ENCODE measurements around the gene GNAI2. TPM values are rescaled to one million over a fixed set of nuclear protein-coding genes. Genes with fewer than 3 reads are reported as not detected.
A peak's percentile ranks its signal among the peaks of the same experiment; 100 is the strongest.
"Not testable (repeated sequence)": the region's sequence is repeated elsewhere in the genome, so short reads cannot be mapped to it uniquely, and the experiment has no call there.

GNAI2 gene
- total RNA-seq, 4 donors from 2014 or later, result 69.6 to 322 (median 74.8) TPM

DNA sequence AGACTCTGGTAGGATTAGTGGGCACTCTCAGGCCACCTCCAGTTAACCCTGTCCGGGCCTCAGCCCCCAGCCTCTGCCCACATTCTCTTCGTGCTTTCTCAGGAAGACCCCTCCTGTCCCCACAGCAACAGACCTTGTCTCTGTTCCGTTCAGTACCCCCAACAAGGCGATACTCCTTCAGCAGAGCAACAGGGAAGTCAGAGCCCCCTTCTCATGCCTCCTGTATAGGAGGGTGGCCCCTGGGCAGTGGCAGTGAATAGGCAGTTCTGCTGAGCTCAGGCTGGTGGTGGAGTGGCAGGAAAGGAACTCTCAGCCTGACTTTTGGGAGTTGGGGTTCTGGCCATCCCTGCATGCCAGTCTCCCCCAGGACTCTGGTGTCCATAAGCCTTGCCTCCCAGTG, 33.5 kb downstream of the GNAI2 start:
- TF ChIP-seq EP300 (IDR thresholded peaks at IDR 0.05; ENCODE audit: low read depth) (no peak), POLR2AphosphoS5 (IDR thresholded peaks at IDR 0.05) (no peak), POLR2A (IDR thresholded peaks at IDR 0.05) (no peak)
- TF ChIP-seq, protein P1, sequence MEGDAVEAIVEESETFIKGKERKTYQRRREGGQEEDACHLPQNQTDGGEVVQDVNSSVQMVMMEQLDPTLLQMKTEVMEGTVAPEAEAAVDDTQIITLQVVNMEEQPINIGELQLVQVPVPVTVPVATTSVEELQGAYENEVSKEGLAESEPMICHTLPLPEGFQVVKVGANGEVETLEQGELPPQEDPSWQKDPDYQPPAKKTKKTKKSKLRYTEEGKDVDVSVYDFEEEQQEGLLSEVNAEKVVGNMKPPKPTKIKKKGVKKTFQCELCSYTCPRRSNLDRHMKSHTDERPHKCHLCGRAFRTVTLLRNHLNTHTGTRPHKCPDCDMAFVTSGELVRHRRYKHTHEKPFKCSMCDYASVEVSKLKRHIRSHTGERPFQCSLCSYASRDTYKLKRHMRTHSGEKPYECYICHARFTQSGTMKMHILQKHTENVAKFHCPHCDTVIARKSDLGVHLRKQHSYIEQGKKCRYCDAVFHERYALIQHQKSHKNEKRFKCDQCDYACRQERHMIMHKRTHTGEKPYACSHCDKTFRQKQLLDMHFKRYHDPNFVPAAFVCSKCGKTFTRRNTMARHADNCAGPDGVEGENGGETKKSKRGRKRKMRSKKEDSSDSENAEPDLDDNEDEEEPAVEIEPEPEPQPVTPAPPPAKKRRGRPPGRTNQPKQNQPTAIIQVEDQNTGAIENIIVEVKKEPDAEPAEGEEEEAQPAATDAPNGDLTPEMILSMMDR (IDR thresholded peaks at IDR 0.05), result no peak
- 30% methylated on average over 4 of the region's 4 CpGs; no CpG with 5 or more reads in 1 of the 2 donors for WGBS, 2 donors (ENCODE audit: low coverage in 1 of 2)
- H3K27ac ChIP-seq, result peak overlapping the region; percentile 85 to 96 (median 88)
- H3K4me3 ChIP-seq, result peak overlapping the region in 3 of 4 donors; percentile 31 to 41 (median 32)
- H3K27me3 ChIP-seq, result peaks cover 9% of the 10 kb centered on the region
- in situ Hi-C loops (cut with MboI; ENCODE audit: low pct_ligation_motif_present in 1 of 4, low pct_unique_long_range_greater_than_20kb in 1 of 4, low sequenced_read_pairs in 3 of 4) (no loop called here), intact Hi-C loops (cut with DNase I; ENCODE audit: low total_unique reads) (no loop called here)
- no peak for DNase-seq
- no peaks in the 10 kb centered on the region for H3K36me3 ChIP-seq
- H3K4me1 ChIP-seq, result peaks cover 53 to 87% (median 65%) of the 10 kb centered on the region in 4 donors
- H3K9me3 ChIP-seq, result no peaks in the 10 kb centered on the region

DNA sequence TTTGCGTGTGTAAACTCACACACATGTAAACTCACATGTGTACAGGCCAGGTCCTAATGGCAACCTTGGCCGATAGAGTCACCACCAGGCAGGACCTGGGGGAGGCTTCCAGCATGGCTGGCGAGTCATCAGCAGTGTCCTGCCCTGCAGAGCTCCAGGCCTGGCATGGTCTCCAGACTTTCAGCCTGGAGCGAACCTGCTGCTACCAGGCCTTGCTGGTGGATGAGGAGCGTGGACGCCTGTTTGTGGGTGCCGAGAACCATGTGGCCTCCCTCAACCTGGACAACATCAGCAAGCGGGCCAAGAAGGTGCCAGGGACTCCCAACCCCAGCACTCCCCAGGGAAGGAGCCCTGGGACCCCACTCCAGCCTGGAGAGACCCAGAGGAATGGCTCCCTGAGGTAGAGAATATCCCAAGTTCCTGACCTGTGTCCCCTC, 34.0 kb downstream of the GNAI2 start:
- WGBS, 2 donors (ENCODE audit: low coverage in 1 of 2), result 62% methylated on average over 3 of the region's 8 CpGs; no CpG with 5 or more reads in 1 of the 2 donors
- in situ Hi-C loops (cut with MboI; ENCODE audit: low pct_ligation_motif_present in 1 of 4, low pct_unique_long_range_greater_than_20kb in 1 of 4, low sequenced_read_pairs in 3 of 4), result loop anchor here in 1 of 4 donors (5.0 kb wide), 1 partner anchor 78 kb away; the partner anchor contains the start of gene GNAT1
- H3K9me3 ChIP-seq, result no peaks in the 10 kb centered on the region
- H3K4me1 ChIP-seq, result peaks cover 50 to 85% (median 61%) of the 10 kb centered on the region in 4 donors
- H3K4me3 ChIP-seq, result peak overlapping the region in 2 of 4 donors; percentile 32 to 41
- H3K36me3 ChIP-seq, result no peaks in the 10 kb centered on the region
- TF ChIP-seq POLR2AphosphoS5 (IDR thresholded peaks at IDR 0.05) (no peak), POLR2A (IDR thresholded peaks at IDR 0.05) (no peak)
- TF ChIP-seq, protein P1 (IDR thresholded peaks at IDR 0.05), result no peak
- H3K27me3 ChIP-seq, result peaks cover 14% of the 10 kb centered on the region
- H3K27ac ChIP-seq, result peak overlapping the region; percentile 85 to 96 (median 88)
- no peak for DNase-seq
- intact Hi-C loops (cut with DNase I; ENCODE audit: low total_unique reads), result loop anchor here (5.0 to 10.0 kb wide), 2 partner anchors 78 to 145 kb away; partner anchors contain the start of gene GNAT1

DNA sequence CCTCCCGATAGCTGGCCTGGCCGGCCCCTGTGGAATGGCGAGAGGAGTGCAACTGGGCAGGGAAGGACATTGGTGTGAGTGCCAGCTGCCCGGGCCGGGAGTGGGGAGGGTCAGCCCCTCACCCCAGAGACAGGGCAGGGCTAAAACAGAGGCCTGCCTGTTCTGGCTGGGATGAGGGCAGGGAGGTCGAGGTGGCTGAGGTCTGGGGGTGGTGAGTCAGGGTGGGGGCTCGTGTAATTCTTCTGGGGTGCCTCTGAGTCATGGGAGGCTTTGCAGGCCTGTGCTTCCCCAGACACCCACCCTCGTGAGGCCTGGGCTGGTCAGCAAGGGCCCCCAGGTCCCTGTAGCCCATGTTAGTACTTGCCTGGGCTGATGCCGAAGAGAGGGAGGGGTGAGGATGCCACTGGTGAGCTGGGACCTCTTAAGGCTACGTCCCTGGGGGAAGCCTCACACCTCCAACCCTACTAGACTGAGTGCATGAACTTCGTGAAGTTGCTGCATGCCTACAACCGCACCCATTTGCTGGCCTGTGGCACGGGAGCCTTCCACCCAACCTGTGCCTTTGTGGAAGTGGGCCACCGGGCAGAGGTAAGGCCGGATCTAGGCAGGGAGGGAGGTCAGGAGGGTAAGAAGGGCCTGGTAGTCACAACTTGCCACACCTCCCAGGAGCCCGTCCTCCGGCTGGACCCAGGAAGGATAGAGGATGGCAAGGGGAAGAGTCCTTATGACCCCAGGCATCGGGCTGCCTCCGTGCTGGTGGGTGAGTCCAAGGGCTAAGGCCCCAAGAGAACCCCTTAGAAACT, 34.6 kb downstream of the GNAI2 start:
- Histone ChIP-seq H3K27me3 (peaks cover 20% of the 10 kb centered on the region), H3K27ac (peak overlapping the region; percentile 85 to 96 (median 88)), H3K4me1 (peaks cover 44 to 79% (median 57%) of the 10 kb centered on the region in 4 donors), H3K4me3 (peak overlapping the region in 1 of 4 donors; percentile 41), H3K36me3 (no peaks in the 10 kb centered on the region), H3K9me3 (no peaks in the 10 kb centered on the region)
- TF ChIP-seq POLR2AphosphoS5 (IDR thresholded peaks at IDR 0.05), result peak in 1 of 3 donors; percentile 25
- TF ChIP-seq, protein P1 (IDR thresholded peaks at IDR 0.05), result no peak
- intact Hi-C loops (cut with DNase I; ENCODE audit: low total_unique reads) (loop anchor here (5.0 to 10.0 kb wide), 2 partner anchors 78 to 146 kb away; partner anchors contain the start of gene GNAT1), in situ Hi-C loops (cut with MboI; ENCODE audit: low pct_ligation_motif_present in 1 of 4, low pct_unique_long_range_greater_than_20kb in 1 of 4, low sequenced_read_pairs in 3 of 4) (loop anchor here in 1 of 4 donors (5.0 kb wide), 1 partner anchor 78 kb away; the partner anchor contains the start of gene GNAT1)
- 74 to 100% methylated on average over 1 to 19 of the region's 19 CpGs for WGBS, 2 donors (ENCODE audit: low coverage in 1 of 2)
- no peak for DNase-seq

DNA sequence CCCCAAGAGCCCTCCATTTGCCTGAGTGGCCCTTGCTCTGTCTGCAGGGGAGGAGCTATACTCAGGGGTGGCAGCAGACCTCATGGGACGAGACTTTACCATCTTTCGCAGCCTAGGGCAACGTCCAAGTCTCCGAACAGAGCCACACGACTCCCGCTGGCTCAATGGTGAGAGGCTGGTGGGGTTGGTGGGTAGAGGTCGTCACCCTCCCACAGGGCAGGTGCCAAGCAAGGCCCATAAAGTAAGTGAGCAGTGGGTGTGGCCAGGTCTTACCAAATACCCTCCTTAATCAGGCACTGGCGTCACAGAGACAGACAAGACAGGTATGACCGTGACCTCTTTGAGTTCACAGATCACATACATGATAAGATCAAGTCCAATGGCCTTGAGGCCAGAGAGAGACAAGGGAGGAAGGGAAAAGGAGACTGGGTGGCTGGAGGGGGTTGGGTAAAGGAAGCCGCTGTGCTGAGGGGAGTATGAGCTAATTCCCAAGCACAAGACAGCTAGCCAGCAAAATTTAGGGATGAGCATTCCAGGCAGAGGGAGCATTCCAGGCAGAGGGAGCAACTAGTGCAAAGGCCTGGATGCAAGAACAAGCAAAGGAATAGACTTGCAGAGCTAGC, 35.4 kb downstream of the GNAI2 start:
- Histone ChIP-seq H3K36me3 (no peaks in the 10 kb centered on the region), H3K27me3 (peaks cover 28% of the 10 kb centered on the region), H3K4me1 (peaks cover 36 to 71% (median 51%) of the 10 kb centered on the region in 4 donors), H3K9me3 (no peaks in the 10 kb centered on the region), H3K27ac (peak overlapping the region; percentile 23 to 96 (median 88)), H3K4me3 (no peak overlapping the region)
- DNase-seq, result peak; percentile 38
- 72 to 80% methylated on average over 1 to 10 of the region's 10 CpGs for WGBS, 2 donors (ENCODE audit: low coverage in 1 of 2)
- intact Hi-C loops (cut with DNase I; ENCODE audit: low total_unique reads), result loop anchor here (5.0 to 10.0 kb wide), 2 partner anchors 79 to 147 kb away; partner anchors contain the start of gene GNAT1
- no peak for TF ChIP-seq POLR2AphosphoS5 (IDR thresholded peaks at IDR 0.05)
- peak; percentile 29 for TF ChIP-seq POLR2A (IDR thresholded peaks at IDR 0.05)
- in situ Hi-C loops (cut with MboI; ENCODE audit: low pct_ligation_motif_present in 1 of 4, low pct_unique_long_range_greater_than_20kb in 1 of 4, low sequenced_read_pairs in 3 of 4), result loop anchor here in 1 of 4 donors (5.0 kb wide), 1 partner anchor 79 kb away; the partner anchor contains the start of gene GNAT1

DNA sequence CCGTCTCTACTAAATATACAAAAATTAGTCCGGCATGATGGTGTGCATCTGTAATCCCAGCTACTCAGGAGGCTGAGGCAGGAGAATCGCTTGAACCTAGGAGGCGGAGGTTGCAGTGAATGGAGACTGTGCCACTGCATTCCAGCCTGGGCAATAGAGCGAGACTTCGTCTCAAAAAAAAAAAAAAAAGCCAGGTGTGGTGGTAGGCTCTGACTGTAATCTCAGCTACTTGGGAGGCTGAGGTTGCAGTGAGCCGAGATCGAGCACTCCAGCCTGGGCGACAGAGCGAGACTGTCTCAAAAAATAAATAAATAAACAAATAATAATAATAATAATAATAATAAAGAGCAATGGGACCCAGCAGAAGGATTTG, 36.5 kb downstream of the GNAI2 start:
- not testable (repeated sequence) for H3K9me3 ChIP-seq, DNase-seq, H3K4me3 ChIP-seq, H3K36me3 ChIP-seq
- Histone ChIP-seq H3K4me1 (peaks cover 25 to 60% (median 42%) of the 10 kb centered on the region in 4 donors), H3K27ac (peak overlapping the region in 1 of 4 donors; percentile 23), H3K27me3 (peaks cover 33% of the 10 kb centered on the region)
- in situ Hi-C loops (cut with MboI; ENCODE audit: low pct_ligation_motif_present in 1 of 4, low pct_unique_long_range_greater_than_20kb in 1 of 4, low sequenced_read_pairs in 3 of 4), result loop anchor here in 1 of 4 donors (5.0 kb wide), 1 partner anchor 80 kb away; the partner anchor contains the start of gene GNAT1
- intact Hi-C loops (cut with DNase I; ENCODE audit: low total_unique reads), result loop anchor here (2.0 to 10.0 kb wide), 3 partner anchors 46 to 148 kb away; partner anchors contain the start of gene GNAT1
- WGBS, 2 donors (ENCODE audit: low coverage in 1 of 2), result 7 to 47% methylated on average over 4 to 10 of the region's 10 CpGs

Measured in transverse colon (tissue), 4 donors.